Neural cell (in vitro differentiated cells): Measurements from ENCODE around the gene RCVRN. TPM values are rescaled to one million over a fixed set of nuclear protein-coding genes. Genes with fewer than 3 reads are reported as not detected.

Experiments
- H2AFZ ChIP-seq: fragments of 200-600, 300-800 bp; sonication (generic), shearing (Covaris generic); 2 replicates; pipeline ENCODE4 v1.6.0; 2014; ENCODE audit warnings: low read depth, mild to moderate bottlenecking, antibody characterized with exemption, low read length, moderate library complexity
- H3F3A ChIP-seq: fragments of 200-600 bp; shearing (Covaris generic); 2 replicates; pipeline ENCODE4 v1.6.1; 2016; ENCODE audit warnings: mild to moderate bottlenecking, moderate library complexity, mixed read lengths, antibody characterized with exemption, low read length; ENCODE audit not compliant: insufficient read depth, poor library complexity, severe bottlenecking
- H3K27ac ChIP-seq: fragments of 200-600, 300-800 bp; sonication (generic), shearing (Covaris generic); 2 replicates; pipeline ENCODE4 v1.5.1; 2014; ENCODE audit warnings: mild to moderate bottlenecking, low read length, moderate library complexity
- H3K27me3 ChIP-seq: fragments of 300-800, 200-600 bp; sonication (generic), shearing (Covaris generic); 2 replicates; pipeline ENCODE4 v1.6.0; 2014; ENCODE audit warnings: mild to moderate bottlenecking, low read depth, low read length, moderate library complexity; ENCODE audit not compliant: insufficient read depth
- H3K36me3 ChIP-seq: fragments of 300-800, 200-600 bp; sonication (generic), shearing (Covaris generic); 2 replicates; pipeline ENCODE4 v1.5.1; 2014; ENCODE audit warnings: mild to moderate bottlenecking, antibody characterized with exemption, low read length, moderate library complexity; ENCODE audit not compliant: insufficient read depth
- H3K4me2 ChIP-seq: fragments of 300-800, 200-600 bp; sonication (generic), shearing (Covaris generic); 2 replicates; pipeline ENCODE4 v1.6.0; 2014; ENCODE audit warnings: mild to moderate bottlenecking, low read length
- H3K4me3 ChIP-seq: fragments of 300-800, 200-600 bp; sonication (generic), shearing (Covaris generic); 2 replicates; pipeline ENCODE4 v1.5.1; 2014; ENCODE audit warnings: mild to moderate bottlenecking, low read length, moderate library complexity
- H3K79me2 ChIP-seq: fragments of 200-600 bp; shearing (Covaris generic); replicated peaks from 2 replicates; pipeline ENCODE4 v1.6.0; 2014; ENCODE audit warnings: mild to moderate bottlenecking, low read length, moderate library complexity; ENCODE audit not compliant: insufficient read depth
- H3K9ac ChIP-seq: fragments of 300-800, 200-600 bp; sonication (generic), shearing (Covaris generic); 2 replicates; pipeline ENCODE4 v1.6.1; 2016; ENCODE audit warnings: mild to moderate bottlenecking, low read length, mixed read lengths
- H3K9me2 ChIP-seq: fragments of 200-600 bp; shearing (Covaris generic); 2 replicates; pipeline ENCODE4 v1.6.1; 2016; ENCODE audit warnings: mild to moderate bottlenecking, low read length, mixed read lengths; ENCODE audit not compliant: insufficient read depth
- H3K9me3 ChIP-seq: fragments of 200-600, 300-800 bp; sonication (generic), shearing (Covaris generic); 2 replicates; pipeline ENCODE4 v1.6.1; 2016; ENCODE audit warnings: mild to moderate bottlenecking, mixed run types, low read length, moderate library complexity, mixed read lengths
- H4K20me1 ChIP-seq: fragments of 200-600 bp; shearing (Covaris generic); 2 replicates; pipeline ENCODE4 v1.6.1; 2016; ENCODE audit warnings: mild to moderate bottlenecking, mixed run types; ENCODE audit not compliant: insufficient read depth
- EP300 ChIP-seq: fragments of 450-650 bp; conservative IDR thresholded peaks from 2 replicates; pipeline ENCODE4 v1.6.1; 2014; ENCODE audit warnings: antibody characterized with exemption, mild to moderate bottlenecking, moderate library complexity; ENCODE audit not compliant: poor library complexity, severe bottlenecking
- EZH2 ChIP-seq: fragments of 200-600, 300-800 bp; shearing (Covaris generic), sonication (generic); IDR thresholded peaks from 2 replicates; pipeline ENCODE4 v1.6.1; 2014; ENCODE audit warnings: antibody characterized with exemption, low read length, borderline replicate concordance, mild to moderate bottlenecking; ENCODE audit not compliant: insufficient read depth, poor library complexity, severe bottlenecking
- MXI1 ChIP-seq: fragments of 450-650 bp; conservative IDR thresholded peaks from 2 replicates; pipeline ENCODE4 v1.6.1; 2014; ENCODE audit warnings: antibody characterized with exemption, mild to moderate bottlenecking; ENCODE audit not compliant: poor library complexity, severe bottlenecking
- POLR2AphosphoS5 ChIP-seq: IDR thresholded peaks from 2 replicates; pipeline ENCODE4 v1.6.1; 2012
- RAD21 ChIP-seq: fragments of 450-650 bp; conservative IDR thresholded peaks from 2 replicates; pipeline ENCODE4 v1.6.1; 2014; ENCODE audit warnings: antibody characterized with exemption, mild to moderate bottlenecking, moderate library complexity
- SMC3 ChIP-seq: fragments of 450-650 bp; conservative IDR thresholded peaks from 2 replicates; pipeline ENCODE4 v1.6.1; 2014; ENCODE audit warnings: antibody characterized with exemption, mild to moderate bottlenecking, moderate library complexity; ENCODE audit not compliant: poor library complexity
- TAF1 ChIP-seq: IDR thresholded peaks from 2 replicates; pipeline ENCODE4 v1.6.1; 2012; ENCODE audit warnings: low read depth
- polyA plus RNA-seq: library from polyadenylated mRNA; depleted of rRNA; stranded (reverse); fragments of >200 nt; gene quantifications from 2 replicates; pipeline ENCODE4 v1.2.3, GENCODE V29; 2014
- TF ChIP-seq, protein P1 (sequence below): IDR thresholded peaks from 2 replicates; pipeline ENCODE4 v1.6.1; 2012; ENCODE audit warnings: borderline replicate concordance
- TF ChIP-seq, protein P2 (sequence below): fragments of 450-650 bp; IDR thresholded peaks from 2 replicates; pipeline ENCODE4 v1.5.1; 2014; ENCODE audit warnings: antibody characterized with exemption, mild to moderate bottlenecking, moderate library complexity; ENCODE audit not compliant: poor library complexity, severe bottlenecking

RCVRN gene
- polyA plus RNA-seq, 1 donor from 2014 or later: 1.1 TPM

DNA sequence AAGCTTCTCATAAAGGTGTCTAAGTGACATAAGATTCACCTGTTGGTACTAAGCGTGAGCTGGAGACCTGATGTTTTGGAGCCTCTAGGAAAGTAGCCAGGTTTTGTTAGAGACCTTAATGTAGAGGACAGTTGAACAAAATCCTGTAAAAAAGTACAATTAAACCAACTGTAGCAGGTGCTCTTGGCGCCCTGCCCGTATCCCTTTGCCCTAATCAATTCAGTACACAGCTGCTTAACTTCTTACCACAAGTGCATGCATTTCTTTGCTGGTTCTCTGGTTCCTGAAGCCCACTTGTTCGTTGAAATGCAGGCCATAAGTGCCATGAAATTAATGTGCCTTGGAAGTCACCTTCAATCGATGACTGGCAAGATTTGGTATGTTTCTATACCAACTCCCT, 54.9 kb downstream of the RCVRN start:
- H3K9me3 ChIP-seq: no peaks in the 10 kb centered on the region
- TF ChIP-seq, protein P1, sequence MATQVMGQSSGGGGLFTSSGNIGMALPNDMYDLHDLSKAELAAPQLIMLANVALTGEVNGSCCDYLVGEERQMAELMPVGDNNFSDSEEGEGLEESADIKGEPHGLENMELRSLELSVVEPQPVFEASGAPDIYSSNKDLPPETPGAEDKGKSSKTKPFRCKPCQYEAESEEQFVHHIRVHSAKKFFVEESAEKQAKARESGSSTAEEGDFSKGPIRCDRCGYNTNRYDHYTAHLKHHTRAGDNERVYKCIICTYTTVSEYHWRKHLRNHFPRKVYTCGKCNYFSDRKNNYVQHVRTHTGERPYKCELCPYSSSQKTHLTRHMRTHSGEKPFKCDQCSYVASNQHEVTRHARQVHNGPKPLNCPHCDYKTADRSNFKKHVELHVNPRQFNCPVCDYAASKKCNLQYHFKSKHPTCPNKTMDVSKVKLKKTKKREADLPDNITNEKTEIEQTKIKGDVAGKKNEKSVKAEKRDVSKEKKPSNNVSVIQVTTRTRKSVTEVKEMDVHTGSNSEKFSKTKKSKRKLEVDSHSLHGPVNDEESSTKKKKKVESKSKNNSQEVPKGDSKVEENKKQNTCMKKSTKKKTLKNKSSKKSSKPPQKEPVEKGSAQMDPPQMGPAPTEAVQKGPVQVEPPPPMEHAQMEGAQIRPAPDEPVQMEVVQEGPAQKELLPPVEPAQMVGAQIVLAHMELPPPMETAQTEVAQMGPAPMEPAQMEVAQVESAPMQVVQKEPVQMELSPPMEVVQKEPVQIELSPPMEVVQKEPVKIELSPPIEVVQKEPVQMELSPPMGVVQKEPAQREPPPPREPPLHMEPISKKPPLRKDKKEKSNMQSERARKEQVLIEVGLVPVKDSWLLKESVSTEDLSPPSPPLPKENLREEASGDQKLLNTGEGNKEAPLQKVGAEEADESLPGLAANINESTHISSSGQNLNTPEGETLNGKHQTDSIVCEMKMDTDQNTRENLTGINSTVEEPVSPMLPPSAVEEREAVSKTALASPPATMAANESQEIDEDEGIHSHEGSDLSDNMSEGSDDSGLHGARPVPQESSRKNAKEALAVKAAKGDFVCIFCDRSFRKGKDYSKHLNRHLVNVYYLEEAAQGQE: no peak
- TF ChIP-seq EP300 (no peak), RAD21 (no peak), EZH2 (no peak), MXI1 (no peak), TAF1 (no peak), POLR2AphosphoS5 (no peak), SMC3 (no peak)
- TF ChIP-seq, protein P2, sequence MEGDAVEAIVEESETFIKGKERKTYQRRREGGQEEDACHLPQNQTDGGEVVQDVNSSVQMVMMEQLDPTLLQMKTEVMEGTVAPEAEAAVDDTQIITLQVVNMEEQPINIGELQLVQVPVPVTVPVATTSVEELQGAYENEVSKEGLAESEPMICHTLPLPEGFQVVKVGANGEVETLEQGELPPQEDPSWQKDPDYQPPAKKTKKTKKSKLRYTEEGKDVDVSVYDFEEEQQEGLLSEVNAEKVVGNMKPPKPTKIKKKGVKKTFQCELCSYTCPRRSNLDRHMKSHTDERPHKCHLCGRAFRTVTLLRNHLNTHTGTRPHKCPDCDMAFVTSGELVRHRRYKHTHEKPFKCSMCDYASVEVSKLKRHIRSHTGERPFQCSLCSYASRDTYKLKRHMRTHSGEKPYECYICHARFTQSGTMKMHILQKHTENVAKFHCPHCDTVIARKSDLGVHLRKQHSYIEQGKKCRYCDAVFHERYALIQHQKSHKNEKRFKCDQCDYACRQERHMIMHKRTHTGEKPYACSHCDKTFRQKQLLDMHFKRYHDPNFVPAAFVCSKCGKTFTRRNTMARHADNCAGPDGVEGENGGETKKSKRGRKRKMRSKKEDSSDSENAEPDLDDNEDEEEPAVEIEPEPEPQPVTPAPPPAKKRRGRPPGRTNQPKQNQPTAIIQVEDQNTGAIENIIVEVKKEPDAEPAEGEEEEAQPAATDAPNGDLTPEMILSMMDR: no peak
- H3K27me3 ChIP-seq: no peaks in the 10 kb centered on the region
- no peaks in the 10 kb centered on the region for H3K79me2 ChIP-seq
- H2AFZ ChIP-seq: no peak overlapping the region
- no peak overlapping the region for H3K27ac ChIP-seq
- H3K9me2 ChIP-seq: no peaks in the 10 kb centered on the region
- no peak overlapping the region for H3K4me3 ChIP-seq
- no peak overlapping the region for H3K9ac ChIP-seq
- H3F3A ChIP-seq: no peaks in the 10 kb centered on the region
- H3K4me2 ChIP-seq: no peak overlapping the region
- no peaks in the 10 kb centered on the region for H3K36me3 ChIP-seq
- H4K20me1 ChIP-seq: no peaks in the 10 kb centered on the region

Other genes starting within 250 kb of the RCVRN start
- not detected in 2 replicates for gene DHRS7C, start 113.7 kb downstream of the RCVRN start, polyA plus RNA-seq
- not detected in 2 replicates for gene GSG1L2, start 83.2 kb downstream of the RCVRN start, polyA plus RNA-seq
- not detected in 2 replicates for gene GLP2R, start 79.3 kb downstream of the RCVRN start, polyA plus RNA-seq